Astrocyte (in vitro differentiated cells and primary cell): Measurements from ENCODE around the gene FDX2. TPM values are rescaled to one million over a fixed set of nuclear protein-coding genes. Genes with fewer than 3 reads are reported as not detected.

ENCODE experiments used
- DNase-seq: peaks from one replicate; pipeline ENCODE4 v3.0.0-alpha.2; 2010; ENCODE audit warnings: low read depth
- FAIRE-seq: peaks from 2 replicates; lab custom pipeline; 2011; peaks lifted over from hg19 to GRCh38; lab: Jason Lieb, UNC
- H2AFZ ChIP-seq: 2 replicates; pipeline ENCODE4 v1.6.0; 2012; ENCODE audit warnings: low read depth, low read length, inconsistent platforms
- H3K27ac ChIP-seq: 2 replicates; pipeline ENCODE4 v1.5.1; 2011; ENCODE audit warnings: low read depth, low read length, inconsistent platforms
- H3K27me3 ChIP-seq: 2 replicates; pipeline ENCODE4 v1.6.0; 2011; ENCODE audit warnings: low read length, inconsistent platforms; ENCODE audit not compliant: insufficient read depth
- H3K36me3 ChIP-seq: 2 replicates; pipeline ENCODE4 v1.5.1; 2011; ENCODE audit warnings: low read length, inconsistent platforms; ENCODE audit not compliant: insufficient read depth
- H3K4me1 ChIP-seq: 2 replicates; pipeline ENCODE4 v1.5.1; 2011; ENCODE audit warnings: low read length, inconsistent platforms; ENCODE audit not compliant: insufficient read depth
- H3K4me2 ChIP-seq: 2 replicates; pipeline ENCODE4 v1.6.0; 2012; ENCODE audit warnings: low read length, inconsistent platforms
- H3K4me3 ChIP-seq: 2 replicates; pipeline ENCODE4 v1.5.1; 2011; ENCODE audit warnings: low read depth, mild to moderate bottlenecking, low read length, inconsistent platforms; ENCODE audit not compliant: insufficient read depth
- H3K79me2 ChIP-seq: 2 replicates; pipeline ENCODE4 v1.6.0; 2012; ENCODE audit warnings: mild to moderate bottlenecking, low read length, inconsistent platforms; ENCODE audit not compliant: insufficient read depth
- H3K9ac ChIP-seq: 2 replicates; pipeline ENCODE4 v1.6.0; 2012; ENCODE audit warnings: mild to moderate bottlenecking, low read length, inconsistent platforms
- H3K9me3 ChIP-seq: 2 replicates; pipeline ENCODE4 v1.5.1; 2012; ENCODE audit warnings: low read depth, mild to moderate bottlenecking, low read length, inconsistent platforms; ENCODE audit not compliant: insufficient read depth
- H4K20me1 ChIP-seq: 2 replicates; pipeline ENCODE4 v1.6.0; 2012; ENCODE audit warnings: low read length, inconsistent platforms; ENCODE audit not compliant: insufficient read depth
- H3K27ac Mint-ChIP-seq: one replicate; pipeline ENCODE4 v1.8.0; 2021; ENCODE audit warnings: mild to moderate bottlenecking, mixed read lengths; ENCODE audit not compliant: unreplicated experiment
- H3K27me3 Mint-ChIP-seq: one replicate; pipeline ENCODE4 v1.8.0; 2021; ENCODE audit warnings: low read depth, mixed read lengths; ENCODE audit not compliant: unreplicated experiment
- H3K36me3 Mint-ChIP-seq: one replicate; pipeline ENCODE4 v1.8.0; 2021; ENCODE audit warnings: low read depth, mixed read lengths; ENCODE audit not compliant: unreplicated experiment
- H3K4me1 Mint-ChIP-seq: one replicate; pipeline ENCODE4 v1.8.0; 2021; ENCODE audit warnings: low read depth, mixed read lengths; ENCODE audit not compliant: unreplicated experiment
- H3K4me3 Mint-ChIP-seq: one replicate; pipeline ENCODE4 v1.8.0; 2021; ENCODE audit warnings: mild to moderate bottlenecking, moderate library complexity, mixed read lengths; ENCODE audit not compliant: unreplicated experiment
- H3K9me3 Mint-ChIP-seq: one replicate; pipeline ENCODE4 v1.8.0; 2021; ENCODE audit warnings: mild to moderate bottlenecking, mixed read lengths; ENCODE audit not compliant: unreplicated experiment
- EZH2 ChIP-seq: IDR thresholded peaks from 2 replicates; pipeline ENCODE4 v1.6.1; 2012; ENCODE audit warnings: mild to moderate bottlenecking, low read length, inconsistent platforms; ENCODE audit not compliant: insufficient read depth
- total RNA-seq: library from RNA; stranded (reverse); gene quantifications from 2 replicates; pipeline ENCODE4 v1.2.1, GENCODE V29; 2021
- TF ChIP-seq, protein P1 (sequence below): IDR thresholded peaks from 2 replicates; pipeline ENCODE4 v1.5.1; 2011; ENCODE audit warnings: low read depth, mild to moderate bottlenecking, inconsistent platforms, low read length, moderate library complexity; ENCODE audit not compliant: insufficient read depth

The FDX2 gene
- total RNA-seq, 1 donor from 2014 or later = 24.4 TPM

DNA sequence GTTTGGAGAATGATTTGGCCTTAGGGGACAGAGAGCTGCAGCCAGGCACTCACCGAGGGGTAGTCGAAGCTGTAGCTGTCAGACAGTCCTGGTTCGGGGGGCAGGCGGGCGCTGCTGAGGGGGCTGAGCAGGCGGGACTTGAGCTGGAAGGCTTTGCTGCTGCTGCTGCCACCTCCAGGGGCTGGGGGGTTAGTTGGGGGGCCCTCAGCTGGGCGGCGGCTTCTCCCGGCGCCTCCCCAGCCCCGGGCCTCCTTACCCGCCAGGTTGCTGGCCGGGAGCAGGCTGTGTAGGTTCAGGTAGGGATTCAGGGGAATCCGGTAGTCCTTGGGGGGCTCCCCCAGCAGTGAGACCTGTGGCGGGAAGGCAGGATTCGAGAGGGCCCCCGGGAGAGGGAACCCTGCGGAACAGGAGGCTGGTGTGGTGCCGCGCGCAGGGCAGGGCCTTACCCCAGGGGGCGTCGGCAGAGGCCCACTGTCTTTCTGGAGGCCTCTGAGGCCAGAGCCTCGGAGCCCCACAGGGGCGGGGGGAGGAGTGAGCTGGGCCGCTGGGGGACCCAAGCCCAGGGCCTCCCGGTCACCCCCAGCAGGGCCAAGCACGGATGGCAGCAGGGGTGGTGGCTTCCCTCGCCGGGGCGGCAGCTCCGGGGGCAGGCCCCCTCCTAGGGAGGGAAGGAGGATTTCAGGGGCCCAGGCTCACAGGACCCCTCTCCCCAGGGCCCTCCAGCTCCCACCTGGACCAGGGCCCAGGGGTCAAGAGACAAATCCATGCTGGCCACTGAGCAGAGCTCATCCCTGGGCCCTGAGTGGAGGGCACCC, 5.0 kb upstream of the FDX2 start:
- Mint-ChIP-seq H3K36me3 (peaks cover 16% of the 10 kb centered on the region), H3K9me3 (no peaks in the 10 kb centered on the region), H3K4me1 (peaks cover 4% of the 10 kb centered on the region), H3K27ac (no peak overlapping the region), H3K27me3 (no peaks in the 10 kb centered on the region), H3K4me3 (no peak overlapping the region)
- H3K79me2 ChIP-seq = no peaks in the 10 kb centered on the region
- H3K36me3 ChIP-seq = peaks cover 21% of the 10 kb centered on the region
- no peaks in the 10 kb centered on the region for H3K9me3 ChIP-seq
- DNase-seq = no peak
- H2AFZ ChIP-seq = no peak overlapping the region
- H4K20me1 ChIP-seq = peaks cover 14% of the 10 kb centered on the region
- no peaks in the 10 kb centered on the region for H3K4me1 ChIP-seq
- no peak overlapping the region for H3K27ac ChIP-seq
- no peak for FAIRE-seq
- H3K4me2 ChIP-seq = no peak overlapping the region
- no peaks in the 10 kb centered on the region for H3K27me3 ChIP-seq
- no peak overlapping the region for H3K4me3 ChIP-seq
- no peak overlapping the region for H3K9ac ChIP-seq
- TF ChIP-seq, protein P1, sequence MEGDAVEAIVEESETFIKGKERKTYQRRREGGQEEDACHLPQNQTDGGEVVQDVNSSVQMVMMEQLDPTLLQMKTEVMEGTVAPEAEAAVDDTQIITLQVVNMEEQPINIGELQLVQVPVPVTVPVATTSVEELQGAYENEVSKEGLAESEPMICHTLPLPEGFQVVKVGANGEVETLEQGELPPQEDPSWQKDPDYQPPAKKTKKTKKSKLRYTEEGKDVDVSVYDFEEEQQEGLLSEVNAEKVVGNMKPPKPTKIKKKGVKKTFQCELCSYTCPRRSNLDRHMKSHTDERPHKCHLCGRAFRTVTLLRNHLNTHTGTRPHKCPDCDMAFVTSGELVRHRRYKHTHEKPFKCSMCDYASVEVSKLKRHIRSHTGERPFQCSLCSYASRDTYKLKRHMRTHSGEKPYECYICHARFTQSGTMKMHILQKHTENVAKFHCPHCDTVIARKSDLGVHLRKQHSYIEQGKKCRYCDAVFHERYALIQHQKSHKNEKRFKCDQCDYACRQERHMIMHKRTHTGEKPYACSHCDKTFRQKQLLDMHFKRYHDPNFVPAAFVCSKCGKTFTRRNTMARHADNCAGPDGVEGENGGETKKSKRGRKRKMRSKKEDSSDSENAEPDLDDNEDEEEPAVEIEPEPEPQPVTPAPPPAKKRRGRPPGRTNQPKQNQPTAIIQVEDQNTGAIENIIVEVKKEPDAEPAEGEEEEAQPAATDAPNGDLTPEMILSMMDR = no peak
- TF ChIP-seq EZH2 = no peak

DNA sequence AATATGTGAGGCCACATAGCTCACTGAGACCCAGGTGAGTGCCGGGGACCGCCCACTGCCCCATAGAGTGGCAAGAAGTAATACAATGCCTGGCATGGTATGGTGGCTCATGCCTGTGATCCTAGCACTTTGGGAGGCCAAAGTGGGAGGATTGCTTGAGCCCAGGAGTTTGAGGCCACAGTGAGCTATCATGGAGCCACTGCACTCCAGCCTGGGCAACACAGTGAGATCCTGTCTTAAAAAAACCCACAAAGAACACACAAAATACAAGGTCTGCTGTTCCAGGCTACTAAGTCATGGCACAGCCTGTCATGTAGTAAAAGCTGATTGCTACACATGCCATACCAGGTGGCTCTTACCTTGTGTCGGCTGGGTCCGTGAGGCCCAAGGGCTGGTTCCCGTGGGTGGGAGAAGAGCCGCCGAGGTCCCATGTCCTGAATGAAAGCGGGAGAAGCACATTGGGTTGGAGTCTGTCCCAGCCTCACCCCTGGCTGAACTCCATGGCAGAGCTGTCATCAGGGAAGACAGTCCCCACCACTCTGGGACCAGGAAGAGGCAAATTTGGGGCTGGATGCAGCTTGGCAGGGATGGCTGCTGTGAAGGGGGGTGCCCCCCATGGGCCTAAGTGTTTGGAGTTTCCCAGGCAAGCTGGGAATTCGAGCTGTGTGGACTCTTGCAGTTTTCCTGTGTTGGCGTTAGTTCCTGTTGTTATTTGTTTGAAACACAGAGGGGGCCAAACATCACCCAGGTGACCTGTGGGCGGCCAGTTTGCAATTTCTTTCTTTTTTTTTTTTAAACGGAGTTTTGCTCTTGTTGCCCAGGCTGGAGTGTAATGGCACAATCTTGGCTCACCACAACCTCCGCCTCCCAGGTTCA, 3.2 kb upstream of the FDX2 start:
- Histone ChIP-seq H3K9me3 (no peaks in the 10 kb centered on the region), H3K36me3 (peaks cover 12% of the 10 kb centered on the region), H2AFZ (no peak overlapping the region), H3K79me2 (peaks cover 6% of the 10 kb centered on the region), H3K27ac (no peak overlapping the region), H3K9ac (no peak overlapping the region), H3K27me3 (no peaks in the 10 kb centered on the region), H4K20me1 (peaks cover 14% of the 10 kb centered on the region), H3K4me1 (no peaks in the 10 kb centered on the region), H3K4me3 (no peak overlapping the region), H3K4me2 (no peak overlapping the region)
- Mint-ChIP-seq H3K4me1 (peaks cover 6% of the 10 kb centered on the region), H3K4me3 (no peak overlapping the region), H3K9me3 (no peaks in the 10 kb centered on the region), H3K36me3 (peaks cover 14% of the 10 kb centered on the region), H3K27ac (no peak overlapping the region), H3K27me3 (no peaks in the 10 kb centered on the region)
- no peak for TF ChIP-seq EZH2
- TF ChIP-seq, protein P1 = no peak
- no peak for FAIRE-seq
- DNase-seq = no peak
